ENCODE measurements around the gene CDK5.

CDK5 gene

GRCh38 chr7:151040616-151041375 is 16.9 kb downstream of the CDK5 start:
- Histone ChIP-seq H3K9me3 (no peaks in the 10 kb centered on the region), H3K36me3 (peaks cover under 1% of the 10 kb centered on the region; the same call in 1 of the 2 replicates), H3K27me3 (no peaks in the 10 kb centered on the region), H3K4me1 (peaks cover 39% of the 10 kb centered on the region), H3K4me3 (ENCODE audit: low read depth, low read length) (no peak overlapping the region)
- DNase-seq, result no peak
- TF ChIP-seq CTCF (IDR thresholded peaks at IDR 0.05; ENCODE audit: low read depth, low read length), result no peak

GRCh38 chr7:151039850-151040548 is 17.7 kb downstream of the CDK5 start:
- H3K36me3 ChIP-seq, result peaks cover 2% of the 10 kb centered on the region; the same call in 1 of the 2 replicates
- DNase-seq, result peak; percentile 66

GRCh38 chr7:151038951-151039849 is 18.5 kb downstream of the CDK5 start:
- H3K36me3 ChIP-seq, result peaks cover 7% of the 10 kb centered on the region; the same call in 1 of the 2 replicates
- peak; percentile 92 for DNase-seq
- no peaks in the 10 kb centered on the region for H3K9me3 ChIP-seq
- TF ChIP-seq CTCF (IDR thresholded peaks at IDR 0.05; ENCODE audit: low read depth, low read length), result no peak
- H3K4me1 ChIP-seq, result peaks cover 28% of the 10 kb centered on the region
- no peaks in the 10 kb centered on the region for H3K27me3 ChIP-seq
- H3K4me3 ChIP-seq (ENCODE audit: low read depth, low read length), result peak overlapping the region; percentile 16; the same call in 1 of the 2 replicates

More at GRCh38 chr7:151039850-151040548, 17.7 kb downstream of the CDK5 start:
- Histone ChIP-seq H3K27me3 (no peaks in the 10 kb centered on the region), H3K4me1 (peaks cover 31% of the 10 kb centered on the region), H3K4me3 (ENCODE audit: low read depth, low read length) (peak overlapping the region; percentile 16; the same call in 1 of the 2 replicates), H3K9me3 (no peaks in the 10 kb centered on the region)
- TF ChIP-seq CTCF (IDR thresholded peaks at IDR 0.05; ENCODE audit: low read depth, low read length), result no peak

GRCh38 chr7:151035902-151036301 is 21.8 kb downstream of the CDK5 start:
- no peak for TF ChIP-seq CTCF (IDR thresholded peaks at IDR 0.05; ENCODE audit: low read depth, low read length)
- Histone ChIP-seq H3K27me3 (no peaks in the 10 kb centered on the region), H3K9me3 (no peaks in the 10 kb centered on the region), H3K36me3 (peaks cover 7% of the 10 kb centered on the region; the same call in 1 of the 2 replicates), H3K4me3 (ENCODE audit: low read depth, low read length) (no peak overlapping the region), H3K4me1 (peaks cover 28% of the 10 kb centered on the region)
- no peak for DNase-seq

- H3K36me3 ChIP-seq, result peaks cover 7% of the 10 kb centered on the region; the same call in 1 of the 2 replicates
These were observed 22.5 kb downstream of the CDK5 start for GRCh38 chr7:151035026-151035717.

More at GRCh38 chr7:151035026-151035717, 22.5 kb downstream of the CDK5 start:
- DNase-seq, result no peak
- H3K27me3 ChIP-seq, result no peaks in the 10 kb centered on the region
- peaks cover 23% of the 10 kb centered on the region for H3K4me1 ChIP-seq
- no peak for TF ChIP-seq CTCF (IDR thresholded peaks at IDR 0.05; ENCODE audit: low read depth, low read length)
- H3K4me3 ChIP-seq (ENCODE audit: low read depth, low read length), result no peak overlapping the region
- no peaks in the 10 kb centered on the region for H3K9me3 ChIP-seq
